ENCODE data around the gene ILK. TPM values are rescaled to one million over a fixed set of nuclear protein-coding genes. Genes with fewer than 3 reads are reported as not detected.

ILK gene
- total RNA-seq, 1 experiment from 2014 or later, result 92.3 TPM

DNA sequence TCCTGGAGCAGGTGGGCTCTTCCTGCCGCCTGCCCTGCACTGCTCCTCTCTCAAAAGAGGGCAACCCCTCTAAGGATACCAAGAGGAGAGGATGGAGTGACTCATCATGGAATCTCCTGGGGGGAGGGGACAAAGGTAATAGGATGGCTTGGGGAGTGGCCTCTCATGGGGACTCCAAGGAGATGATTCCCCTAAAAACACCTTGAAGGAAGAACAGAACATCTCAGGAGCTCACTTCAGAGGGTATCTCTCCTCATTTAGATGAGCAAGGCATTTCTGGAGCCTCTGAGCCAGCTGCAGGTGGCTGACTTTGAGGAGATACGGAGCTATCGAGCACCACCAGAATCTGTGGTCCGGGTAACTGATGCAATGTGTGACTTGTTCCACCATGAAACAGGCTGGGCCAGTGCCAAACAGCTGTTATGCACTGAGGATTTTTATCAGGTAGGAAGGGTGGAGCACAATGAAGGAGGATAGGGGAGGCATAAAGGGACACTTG is 40.4 kb upstream of the ILK start:
- POLR2A ChIA-PET, result interaction anchor here (0.7 to 0.9 kb wide), 2 partner anchors 12 to 108 kb away, joined by 3 read pairs; no protein-coding TSS in a partner anchor
- BruUV-seq (replicated peaks), result no TSS peak
- H3K27ac Mint-ChIP-seq (ENCODE audit: low read depth, unreplicated experiment), result no peak overlapping the region
- peaks cover 11% of the 10 kb centered on the region for H3K4me1 Mint-ChIP-seq (ENCODE audit: insufficient read depth, unreplicated experiment)
- no peaks in the 10 kb centered on the region for H3K9me3 Mint-ChIP-seq (ENCODE audit: unreplicated experiment)
- TF ChIP-seq, protein P1, sequence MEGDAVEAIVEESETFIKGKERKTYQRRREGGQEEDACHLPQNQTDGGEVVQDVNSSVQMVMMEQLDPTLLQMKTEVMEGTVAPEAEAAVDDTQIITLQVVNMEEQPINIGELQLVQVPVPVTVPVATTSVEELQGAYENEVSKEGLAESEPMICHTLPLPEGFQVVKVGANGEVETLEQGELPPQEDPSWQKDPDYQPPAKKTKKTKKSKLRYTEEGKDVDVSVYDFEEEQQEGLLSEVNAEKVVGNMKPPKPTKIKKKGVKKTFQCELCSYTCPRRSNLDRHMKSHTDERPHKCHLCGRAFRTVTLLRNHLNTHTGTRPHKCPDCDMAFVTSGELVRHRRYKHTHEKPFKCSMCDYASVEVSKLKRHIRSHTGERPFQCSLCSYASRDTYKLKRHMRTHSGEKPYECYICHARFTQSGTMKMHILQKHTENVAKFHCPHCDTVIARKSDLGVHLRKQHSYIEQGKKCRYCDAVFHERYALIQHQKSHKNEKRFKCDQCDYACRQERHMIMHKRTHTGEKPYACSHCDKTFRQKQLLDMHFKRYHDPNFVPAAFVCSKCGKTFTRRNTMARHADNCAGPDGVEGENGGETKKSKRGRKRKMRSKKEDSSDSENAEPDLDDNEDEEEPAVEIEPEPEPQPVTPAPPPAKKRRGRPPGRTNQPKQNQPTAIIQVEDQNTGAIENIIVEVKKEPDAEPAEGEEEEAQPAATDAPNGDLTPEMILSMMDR (IDR thresholded peaks at IDR 0.05; ENCODE audit: unreplicated experiment), result no peak
- peaks cover 5% of the 10 kb centered on the region for H3K36me3 Mint-ChIP-seq (ENCODE audit: insufficient read depth, unreplicated experiment)
- peak; percentile 16 for DNase-seq (ENCODE audit: unreplicated experiment)
- intact Hi-C loops (cut with micrococcal nuclease), result no loop called here
- H3K4me3 Mint-ChIP-seq (ENCODE audit: unreplicated experiment), result no peak overlapping the region
- no peaks in the 10 kb centered on the region for H3K27me3 Mint-ChIP-seq (ENCODE audit: insufficient read depth, unreplicated experiment)
- CTCF ChIA-PET, result interaction anchor here (1.3 to 1.7 kb wide), 3 partner anchors 10 to 184 kb away, joined by 3 to 5 read pairs (median 4); no protein-coding TSS in a partner anchor

DNA sequence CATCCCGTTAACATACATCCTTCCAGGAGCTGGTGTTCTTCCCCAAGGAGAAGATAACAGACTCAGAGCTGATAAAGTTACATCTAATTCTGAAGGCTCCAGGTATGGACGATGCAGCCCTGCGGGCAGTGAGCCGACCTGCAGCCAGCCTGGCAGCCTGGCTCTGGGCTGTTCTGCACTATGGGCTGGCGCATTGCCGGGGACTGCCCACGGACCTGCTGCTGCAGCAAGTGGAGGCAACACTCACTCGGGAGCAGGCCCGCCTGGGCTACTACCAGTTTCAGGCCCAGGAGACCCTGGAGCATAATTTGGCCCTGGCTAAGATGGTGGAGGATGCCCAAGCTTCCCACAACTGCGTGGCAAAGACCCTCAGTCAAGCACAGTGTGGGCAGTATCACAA is 39.9 kb upstream of the ILK start:
- POLR2A ChIA-PET, result interaction anchor here (0.6 to 0.9 kb wide), 2 partner anchors 12 to 56 kb away, joined by 3 read pairs; partner anchors contain the start of gene TPP1
- H3K4me1 Mint-ChIP-seq (ENCODE audit: insufficient read depth, unreplicated experiment), result peaks cover 15% of the 10 kb centered on the region

DNA sequence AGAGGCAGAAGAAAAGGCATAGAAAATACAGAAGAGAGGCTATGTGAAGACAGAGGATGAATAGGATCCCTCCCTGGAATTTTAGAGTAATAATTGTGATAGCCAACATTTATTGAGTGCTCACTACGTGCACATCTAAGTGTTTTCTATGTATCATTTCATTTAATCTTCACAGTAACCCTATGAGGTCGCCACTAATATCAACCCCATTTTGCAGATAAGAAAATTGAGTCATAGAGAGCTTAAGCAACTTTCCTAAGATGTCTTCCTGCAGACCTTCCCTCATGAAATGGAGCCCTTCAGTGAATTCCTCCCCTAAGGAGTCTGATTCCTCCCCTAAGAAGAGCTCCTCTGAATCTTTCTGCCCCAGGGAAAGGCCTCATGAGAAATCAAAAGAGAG is 38.2 kb upstream of the ILK start:
- Mint-ChIP-seq H3K9me3 (ENCODE audit: unreplicated experiment) (no peaks in the 10 kb centered on the region), H3K4me1 (ENCODE audit: insufficient read depth, unreplicated experiment) (peaks cover 26% of the 10 kb centered on the region), H3K27ac (ENCODE audit: low read depth, unreplicated experiment) (no peak overlapping the region), H3K36me3 (ENCODE audit: insufficient read depth, unreplicated experiment) (no peaks in the 10 kb centered on the region), H3K4me3 (ENCODE audit: unreplicated experiment) (no peak overlapping the region), H3K27me3 (ENCODE audit: insufficient read depth, unreplicated experiment) (no peaks in the 10 kb centered on the region)
- ChIA-PET CTCF (interaction anchor here (0.6 kb wide), 1 partner anchor 897 kb away, joined by 3 read pairs; no protein-coding TSS in a partner anchor), POLR2A (interaction anchor here (0.9 kb wide), 1 partner anchor 12 kb away, joined by 3 read pairs; no protein-coding TSS in a partner anchor)
- BruUV-seq (replicated peaks), result no TSS peak
- intact Hi-C loops (cut with micrococcal nuclease), result no loop called here
- TF ChIP-seq, protein P1 (IDR thresholded peaks at IDR 0.05; ENCODE audit: unreplicated experiment), result no peak
- DNase-seq (ENCODE audit: unreplicated experiment), result no peak

More for the DNA sequence above, 39.9 kb upstream of the ILK start:
- CTCF ChIA-PET, result interaction anchor here (1.3 to 1.7 kb wide), 3 partner anchors 59 to 184 kb away, joined by 4 to 5 read pairs (median 4); no protein-coding TSS in a partner anchor
- H3K36me3 Mint-ChIP-seq (ENCODE audit: insufficient read depth, unreplicated experiment), result peaks cover 5% of the 10 kb centered on the region
- H3K4me3 Mint-ChIP-seq (ENCODE audit: unreplicated experiment), result no peak overlapping the region
- BruUV-seq (replicated peaks), result no TSS peak
- TF ChIP-seq, protein P1 (IDR thresholded peaks at IDR 0.05; ENCODE audit: unreplicated experiment), result no peak
- H3K9me3 Mint-ChIP-seq (ENCODE audit: unreplicated experiment), result no peaks in the 10 kb centered on the region
- intact Hi-C loops (cut with micrococcal nuclease), result no loop called here
- no peaks in the 10 kb centered on the region for H3K27me3 Mint-ChIP-seq (ENCODE audit: insufficient read depth, unreplicated experiment)
- H3K27ac Mint-ChIP-seq (ENCODE audit: low read depth, unreplicated experiment), result no peak overlapping the region
- no peak for DNase-seq (ENCODE audit: unreplicated experiment)

DNA sequence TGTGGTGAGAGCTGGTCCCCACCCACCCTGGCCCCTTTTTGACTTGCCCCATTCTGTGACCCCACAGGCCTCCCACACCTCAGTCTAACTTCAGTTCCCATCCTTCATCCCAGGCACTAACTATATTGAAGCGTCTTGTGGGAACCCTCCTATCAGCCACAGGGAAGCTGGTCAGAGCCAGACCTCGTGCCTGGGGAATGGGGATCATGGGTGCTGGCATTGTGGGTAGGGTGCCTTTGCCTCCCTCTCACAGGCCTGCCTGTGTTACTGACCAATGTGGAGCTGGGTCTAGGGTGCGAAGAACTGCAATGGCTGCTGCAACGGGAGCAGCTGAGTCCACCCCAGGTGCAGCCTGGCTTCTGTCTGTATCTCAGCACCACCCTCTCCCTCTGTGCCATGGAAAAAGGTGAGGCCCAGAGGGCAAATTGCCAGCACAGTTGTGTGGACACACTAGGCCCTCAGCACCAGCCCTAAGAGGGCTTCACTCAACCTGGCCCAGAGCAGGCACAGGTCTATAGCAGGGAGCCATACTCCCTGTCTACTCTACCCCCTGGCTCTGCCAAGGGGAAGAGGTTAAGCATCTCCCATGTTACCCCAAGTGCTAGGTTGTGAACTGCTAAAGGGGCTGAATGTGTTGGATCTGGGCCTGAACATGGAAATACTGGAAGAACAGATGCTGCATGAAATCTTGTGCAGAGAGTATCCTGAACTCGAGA is 37.4 kb upstream of the ILK start:
- TF ChIP-seq, protein P1 (IDR thresholded peaks at IDR 0.05; ENCODE audit: unreplicated experiment), result no peak
- ChIA-PET POLR2A (interaction anchor here (0.9 kb wide), 1 partner anchor 11 kb away, joined by 3 read pairs; no protein-coding TSS in a partner anchor), CTCF (interaction anchor here (0.6 kb wide), 1 partner anchor 896 kb away, joined by 3 read pairs; no protein-coding TSS in a partner anchor)
- BruUV-seq (replicated peaks), result no TSS peak
- intact Hi-C loops (cut with micrococcal nuclease), result no loop called here
- H3K27me3 Mint-ChIP-seq (ENCODE audit: insufficient read depth, unreplicated experiment), result no peaks in the 10 kb centered on the region
- H3K9me3 Mint-ChIP-seq (ENCODE audit: unreplicated experiment), result no peaks in the 10 kb centered on the region
- H3K36me3 Mint-ChIP-seq (ENCODE audit: insufficient read depth, unreplicated experiment), result no peaks in the 10 kb centered on the region
- no peak overlapping the region for H3K4me3 Mint-ChIP-seq (ENCODE audit: unreplicated experiment)
- peaks cover 26% of the 10 kb centered on the region for H3K4me1 Mint-ChIP-seq (ENCODE audit: insufficient read depth, unreplicated experiment)
- DNase-seq (ENCODE audit: unreplicated experiment), result no peak
- H3K27ac Mint-ChIP-seq (ENCODE audit: low read depth, unreplicated experiment), result no peak overlapping the region
